EH (cell line): Measurements from ENCODE around the gene VWA7.

Experiments used
- DNase-seq: peaks from one replicate; pipeline ENCODE4 v3.0.0-alpha.2; 2015; ENCODE audit warnings: low read depth

VWA7 gene

DNA sequence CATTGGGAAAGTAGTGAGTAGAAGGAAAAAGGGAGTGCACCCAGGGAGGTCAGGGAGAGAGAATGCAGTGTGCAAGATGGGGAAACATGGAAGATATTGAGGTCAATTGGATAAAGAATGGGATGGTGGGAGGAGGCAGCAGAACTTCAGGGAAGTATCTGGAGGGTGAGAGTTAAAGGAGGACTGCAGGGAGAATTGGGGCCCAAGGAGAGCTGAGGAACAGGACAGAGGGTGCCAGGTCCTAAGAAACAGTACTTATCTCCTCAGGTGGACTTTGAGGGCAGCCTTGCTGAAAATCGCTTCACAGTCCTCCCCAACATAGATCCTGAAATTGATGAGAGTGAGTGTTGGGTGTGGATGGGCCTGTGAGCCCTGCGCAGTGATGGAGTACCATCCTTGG is 18.8 kb downstream of the VWA7 start:
- no peak for DNase-seq

DNA sequence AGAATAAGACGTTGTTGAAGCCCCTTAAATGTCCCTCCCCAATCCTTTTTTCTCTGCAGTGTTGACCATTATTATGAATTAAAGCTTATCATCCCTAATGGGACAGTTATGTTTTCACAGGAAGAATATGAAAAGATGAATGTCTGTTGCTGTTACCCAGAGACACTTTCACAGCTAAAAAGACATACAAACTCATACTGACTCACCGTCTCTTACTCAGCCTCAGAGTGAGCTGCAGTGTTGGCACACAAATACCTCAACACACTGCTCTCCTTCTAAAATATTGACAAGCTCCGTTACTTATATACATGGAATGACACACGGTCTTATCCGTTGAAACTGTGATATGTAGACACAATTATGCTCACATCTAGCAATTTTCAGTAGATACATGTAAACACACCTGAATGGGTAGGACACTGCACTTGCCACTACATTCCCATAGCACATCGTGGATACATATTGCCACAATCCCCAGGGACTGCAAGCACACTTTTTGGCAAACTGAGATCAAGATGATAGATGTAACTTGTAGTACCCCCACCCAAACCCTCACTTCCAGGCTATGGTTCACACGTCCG is 24.3 kb downstream of the VWA7 start:
- peak; percentile 77 for DNase-seq

DNA sequence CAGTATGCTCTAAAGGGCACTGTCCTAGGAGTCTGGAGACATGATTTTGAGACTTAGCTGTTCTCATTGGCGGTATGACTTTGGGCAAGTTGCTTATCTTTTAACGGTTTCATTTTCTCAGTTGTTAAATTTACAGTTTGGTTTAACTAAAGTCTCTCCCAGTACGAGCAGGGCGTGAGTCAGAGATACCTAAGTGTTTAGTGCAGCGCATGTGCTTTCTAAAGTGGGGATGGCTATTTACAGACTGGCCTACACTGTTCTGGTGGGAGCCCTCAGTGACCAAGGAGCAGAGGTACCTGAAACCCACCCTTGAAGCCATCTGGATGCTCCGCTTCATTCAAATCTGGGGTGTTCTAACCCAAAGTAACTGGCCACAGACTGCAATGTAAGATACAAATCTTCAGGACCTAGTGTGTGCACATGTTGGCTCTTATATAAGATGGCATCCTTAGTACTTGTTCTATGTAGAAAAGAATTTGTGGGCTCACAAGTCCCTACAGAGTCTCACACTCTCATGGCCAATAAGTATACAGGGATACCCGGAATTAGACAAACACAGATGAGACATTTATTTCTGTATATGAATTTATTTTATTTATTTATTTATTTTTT is 26.6 kb downstream of the VWA7 start:
- peak; percentile 67 for DNase-seq

DNA sequence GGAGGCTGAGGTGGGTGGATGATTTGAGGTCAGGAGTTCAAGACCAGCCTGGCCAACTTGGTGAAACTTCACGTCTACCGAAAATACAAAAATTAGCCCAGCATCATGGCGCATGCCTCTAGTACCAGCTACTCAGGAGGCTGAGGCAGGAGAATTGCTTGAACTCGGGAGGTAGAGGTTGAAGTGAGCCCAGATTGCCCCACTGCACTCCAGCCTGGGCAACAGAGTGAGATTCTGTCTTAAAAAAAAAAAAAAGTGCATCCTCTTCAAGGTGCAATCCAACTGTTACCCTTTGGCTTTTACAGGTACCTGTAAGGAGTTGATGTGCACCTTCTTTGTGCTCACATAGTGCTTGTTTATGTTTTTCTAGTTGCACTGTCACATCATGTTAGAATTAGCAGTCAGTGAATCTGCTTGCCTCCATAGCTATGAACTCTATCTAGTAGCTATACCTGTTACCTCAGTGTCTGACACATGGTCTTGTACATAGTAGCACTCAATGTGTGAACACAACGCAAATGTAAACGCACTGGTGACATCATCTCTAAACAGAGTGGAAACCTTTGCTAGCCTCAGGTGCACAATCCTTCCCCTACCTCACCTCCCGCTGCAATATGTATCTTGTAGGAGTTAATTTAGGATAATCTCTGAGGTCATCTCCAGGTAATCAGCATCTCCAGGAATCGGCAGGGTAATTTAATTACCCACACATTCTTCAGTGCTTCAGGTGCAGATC is 27.7 kb downstream of the VWA7 start:
- DNase-seq = no peak

DNA sequence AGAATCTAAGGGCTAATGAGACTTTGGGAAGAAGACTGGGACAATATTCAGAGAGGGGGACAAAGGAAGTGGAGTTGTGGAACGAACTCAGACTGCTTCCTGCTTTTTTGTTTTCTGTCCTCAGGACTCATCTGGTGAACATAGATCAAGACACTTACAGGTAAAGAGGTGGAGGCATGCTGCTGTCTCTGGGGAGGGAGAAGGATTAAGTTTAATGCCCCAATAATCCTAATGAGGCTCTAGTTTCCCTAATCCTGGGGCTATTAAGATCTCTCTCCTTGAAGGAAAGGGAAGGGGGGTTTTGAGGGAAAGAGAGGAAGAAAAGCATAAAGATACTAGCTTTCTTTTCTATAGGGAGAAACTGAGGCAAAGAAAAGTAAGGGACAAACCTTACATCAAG is 32.7 kb downstream of the VWA7 start:
- no peak for DNase-seq

DNA sequence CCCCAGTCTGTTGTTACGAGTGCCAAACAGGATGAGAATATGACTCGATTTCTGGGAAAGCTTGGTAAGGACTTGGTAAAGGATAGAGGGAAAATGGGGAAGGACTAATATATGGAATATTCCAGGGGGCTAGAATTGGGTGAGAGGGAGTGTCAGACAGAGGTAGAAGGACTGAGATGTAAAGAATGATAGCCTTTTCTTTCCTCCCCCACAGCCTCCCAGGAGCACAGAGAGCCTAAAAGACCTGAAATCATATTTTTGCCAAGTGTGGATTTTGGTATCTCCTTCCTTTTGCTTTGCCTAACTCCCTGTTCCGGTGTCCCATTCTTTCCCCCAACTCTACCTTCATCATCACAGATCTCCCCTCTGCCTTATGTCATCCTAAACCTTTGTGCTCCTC is 34.2 kb downstream of the VWA7 start:
- no peak for DNase-seq

DNA sequence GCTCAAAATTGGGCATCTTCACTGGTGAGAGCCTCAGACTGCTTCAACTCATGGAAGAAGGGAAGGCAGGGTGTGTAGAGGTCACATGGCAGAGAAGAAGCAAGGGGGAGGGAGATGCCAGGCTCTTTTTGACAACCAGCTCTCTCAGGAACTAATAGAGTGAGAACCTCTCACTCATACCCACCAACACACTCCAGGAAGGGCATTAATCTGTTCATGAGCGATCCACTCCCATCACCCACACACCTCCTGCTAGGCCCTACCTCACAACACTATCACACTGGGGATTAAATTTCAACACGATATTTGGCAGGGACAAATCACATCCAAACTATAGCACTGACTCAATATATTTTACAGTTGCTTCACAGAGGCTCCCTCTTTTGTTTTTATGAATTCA is 35.3 kb downstream of the VWA7 start:
- DNase-seq = no peak

DNA sequence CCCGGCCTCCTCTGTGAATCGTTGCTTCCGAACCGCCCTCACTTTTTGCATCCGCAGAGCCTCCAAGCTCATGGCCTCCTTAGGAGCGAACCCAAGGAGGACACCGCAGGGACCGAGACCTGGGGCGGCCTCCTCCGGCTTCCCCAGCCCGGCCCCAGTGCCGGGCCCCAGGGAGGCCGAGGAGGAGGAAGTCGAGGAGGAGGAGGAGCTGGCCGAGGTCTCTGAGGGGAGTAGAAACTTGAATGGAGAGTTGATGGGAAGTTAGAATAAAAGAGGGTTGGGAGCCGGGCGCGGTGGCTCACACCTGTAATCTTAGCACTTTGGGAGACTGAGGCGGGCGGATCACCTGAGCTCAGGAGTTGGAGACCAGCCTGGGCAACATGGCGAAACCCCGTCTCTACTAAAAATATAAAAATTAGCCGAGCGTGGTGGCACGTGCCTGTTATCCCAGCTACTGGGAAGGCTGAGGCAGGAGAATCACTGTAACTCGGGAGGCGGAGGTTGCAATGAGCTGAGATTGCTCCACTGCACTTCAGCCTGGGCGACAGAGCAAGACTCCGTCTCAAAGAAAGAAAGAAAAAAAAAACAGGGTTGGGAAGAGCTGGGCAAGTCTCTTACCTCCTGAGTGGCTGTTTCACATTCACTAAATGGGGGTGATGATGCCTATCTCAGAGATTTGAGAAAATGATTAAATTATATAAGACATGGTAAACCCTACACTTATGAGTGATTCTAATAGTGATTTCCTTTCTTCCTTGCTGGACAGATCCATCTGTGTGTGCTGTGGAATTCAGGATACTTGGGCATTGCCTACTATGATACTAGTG is 36.5 kb downstream of the VWA7 start:
- DNase-seq = no peak

DNA sequence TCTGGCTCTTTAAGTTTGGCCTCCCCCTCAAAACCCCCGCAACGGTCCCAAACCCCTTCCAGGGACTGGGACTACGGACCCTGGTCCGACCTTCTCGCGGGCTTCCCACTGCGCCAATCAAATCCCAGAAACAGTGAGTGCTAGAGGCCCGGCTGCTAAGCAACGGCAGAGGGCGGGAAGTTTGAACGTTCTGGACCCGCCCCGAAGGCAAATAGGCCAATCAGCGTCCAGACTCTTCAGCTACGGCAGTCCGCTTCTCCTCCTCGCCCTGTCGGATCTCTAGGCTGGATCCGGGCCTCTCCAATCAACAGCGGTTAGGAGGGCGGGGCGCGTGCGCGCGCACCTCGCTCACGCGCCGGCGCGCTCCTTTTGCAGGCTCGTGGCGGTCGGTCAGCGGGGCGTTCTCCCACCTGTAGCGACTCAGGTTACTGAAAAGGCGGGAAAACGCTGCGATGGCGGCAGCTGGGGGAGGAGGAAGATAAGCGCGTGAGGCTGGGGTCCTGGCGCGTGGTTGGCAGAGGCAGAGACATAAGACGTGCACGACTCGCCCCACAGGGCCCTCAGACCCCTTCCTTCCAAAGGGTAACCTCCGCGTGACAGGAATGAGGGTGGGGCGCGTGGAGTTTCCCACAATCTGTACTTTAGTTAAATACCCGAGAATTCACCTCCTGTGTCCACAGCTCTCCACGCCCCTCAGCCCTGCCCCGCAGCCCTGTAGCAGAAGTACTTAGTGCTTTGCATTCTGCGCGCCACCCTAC is 37.3 kb downstream of the VWA7 start, which contains the start of gene MSH5:
MSH5 (plus strand) TSS at position 367 of the 758 bp plus-strand sequence. CDS start 462 bp downstream, outside the sequence.
- DNase-seq = peak; percentile 100

DNA sequence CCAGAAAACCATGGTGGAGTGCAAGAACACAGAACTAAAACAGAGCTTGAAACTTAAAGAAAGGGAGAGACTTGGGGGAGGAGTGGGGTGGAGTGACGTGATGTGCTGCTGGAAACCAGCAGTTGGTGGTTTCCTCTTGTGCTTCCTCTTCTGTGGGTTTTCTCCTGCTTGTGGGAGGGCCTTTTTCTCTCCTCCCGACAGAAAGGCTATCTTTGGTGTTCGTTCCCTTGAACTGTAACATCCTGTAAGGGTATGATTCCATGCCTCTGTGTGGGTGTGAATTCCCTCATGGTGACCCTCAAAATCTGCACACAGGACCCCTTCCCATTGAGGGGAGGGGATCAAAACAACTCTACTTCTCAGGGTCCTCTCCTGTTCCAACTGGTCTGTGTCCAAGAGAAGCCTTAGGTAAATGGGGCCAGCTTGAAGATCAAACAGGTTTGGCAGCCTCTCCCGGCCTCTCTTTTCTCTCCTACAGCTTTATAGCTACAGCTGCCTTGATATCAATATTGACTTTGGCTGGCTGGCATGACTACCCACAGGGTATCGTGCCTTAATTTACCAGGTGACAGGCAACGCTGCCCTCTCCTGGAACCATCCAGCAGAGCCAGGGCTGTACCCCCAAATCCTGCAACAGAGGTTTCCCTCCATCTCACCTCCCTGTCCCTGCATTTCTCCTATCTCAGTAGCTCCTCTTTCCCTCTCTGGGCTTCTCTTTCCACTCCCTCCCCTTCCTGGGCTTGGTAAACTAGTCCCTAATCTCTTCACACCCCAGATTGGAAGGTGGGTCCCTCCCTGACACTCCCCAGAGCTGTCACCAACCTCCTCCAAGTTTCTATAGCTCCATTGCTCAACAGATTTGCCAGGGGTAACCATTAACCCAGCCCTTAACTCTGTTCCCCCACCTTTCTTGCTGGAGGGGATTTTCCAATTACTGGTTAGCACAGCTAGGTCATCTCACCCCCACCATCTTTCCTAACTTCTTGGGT is 38.8 kb downstream of the VWA7 start:
- peak; percentile 87 for DNase-seq

DNA sequence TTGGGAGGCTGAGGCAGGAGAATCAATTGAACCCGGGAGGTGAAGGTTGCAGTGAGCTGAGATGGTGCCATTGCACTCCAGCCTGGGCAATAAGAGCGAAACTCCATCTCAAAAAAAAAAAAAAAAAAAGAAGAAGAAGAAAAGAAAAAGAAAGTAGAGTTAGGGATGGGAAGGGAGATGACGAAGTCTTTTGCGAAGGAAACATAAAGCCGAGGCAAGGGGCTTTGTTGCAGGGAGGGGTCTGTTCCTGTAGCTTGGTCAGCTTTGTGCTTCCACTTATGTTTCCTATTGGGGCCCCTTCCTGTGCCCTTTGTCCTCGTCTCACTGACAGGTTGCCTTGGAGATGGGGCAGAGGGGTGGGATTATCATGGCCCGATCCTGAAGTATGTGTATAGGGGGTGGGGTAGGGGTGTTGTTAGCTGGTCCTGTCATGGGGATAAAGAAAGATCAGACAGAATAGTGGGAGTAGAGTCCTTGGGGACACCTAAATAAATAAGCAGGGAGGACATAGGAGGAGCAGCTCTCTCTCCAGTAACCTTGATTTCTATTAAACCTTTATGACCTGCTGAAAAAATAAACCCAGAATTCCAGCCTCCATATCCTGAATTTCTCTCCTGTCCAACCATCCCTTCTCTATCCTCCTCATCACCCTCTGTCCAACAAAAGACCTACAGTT is 39.7 kb downstream of the VWA7 start:
- DNase-seq = no peak

DNA sequence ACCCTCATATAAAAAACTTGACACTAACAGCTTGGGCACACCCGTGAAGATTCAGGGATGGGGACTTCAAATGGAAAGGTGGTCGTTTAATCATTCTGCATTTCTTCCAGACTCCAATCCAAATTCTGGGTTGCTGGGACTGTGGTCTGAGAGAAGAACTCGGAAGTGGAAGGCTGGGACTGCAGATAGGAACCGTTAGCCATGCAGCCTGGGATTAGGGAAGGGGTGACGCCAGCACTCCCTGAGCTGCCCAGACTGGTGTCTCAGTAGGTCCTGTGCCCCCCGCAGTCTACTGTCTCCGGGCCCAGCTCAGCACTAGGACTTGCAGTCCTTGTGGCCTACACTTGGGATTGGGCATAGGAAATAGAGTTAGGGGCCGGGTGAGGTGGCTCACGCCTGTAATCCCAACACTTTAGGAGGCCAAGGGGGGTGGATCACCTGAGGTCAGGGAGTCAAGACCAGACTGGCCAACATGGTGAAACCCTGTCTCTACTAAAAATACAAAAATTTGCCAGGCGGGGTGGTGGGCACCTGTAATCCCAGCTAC is 40.3 kb downstream of the VWA7 start:
- DNase-seq = no peak

DNA sequence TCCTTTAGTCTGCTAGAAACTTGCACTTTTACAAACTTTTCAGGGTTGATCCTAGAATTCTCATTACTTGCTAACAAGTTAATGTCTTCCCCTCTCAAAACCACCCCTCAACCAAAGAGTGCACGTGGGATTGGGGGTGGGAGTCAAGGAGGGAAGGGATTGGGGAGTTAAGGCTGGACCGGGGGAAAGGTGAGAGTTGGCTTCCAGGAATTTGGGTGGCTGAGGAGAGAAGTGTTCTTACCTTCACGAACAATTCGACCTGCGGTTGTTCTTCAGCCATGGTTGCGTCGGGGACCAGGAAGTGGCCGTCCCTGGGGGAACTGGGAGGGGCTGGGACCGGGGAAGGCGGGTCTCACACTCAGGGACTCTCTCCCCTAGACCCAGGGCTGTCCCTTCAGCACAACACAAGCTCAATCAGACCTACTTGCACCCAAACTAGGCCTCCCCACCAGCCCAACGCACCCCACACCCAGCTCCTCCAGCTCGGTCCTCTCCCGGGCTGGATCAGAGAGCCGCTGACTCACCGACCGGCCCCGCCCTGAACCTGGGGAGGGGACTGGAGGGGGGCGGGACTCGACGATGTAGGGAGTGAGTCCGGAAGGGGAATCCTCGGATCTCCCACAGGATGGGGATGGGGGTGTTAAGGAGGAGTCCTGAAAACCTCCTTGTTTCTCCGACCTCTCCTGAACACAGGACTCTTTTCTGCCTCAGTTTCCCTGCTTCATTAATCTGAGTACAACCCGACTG is 40.9 kb downstream of the VWA7 start, which contains the start of gene CLIC1:
CLIC1 (minus strand) TSS at position 510 of the 747 bp plus-strand sequence; CDS start at position 280, 230 bp downstream.
- DNase-seq = peak; percentile 89

DNA sequence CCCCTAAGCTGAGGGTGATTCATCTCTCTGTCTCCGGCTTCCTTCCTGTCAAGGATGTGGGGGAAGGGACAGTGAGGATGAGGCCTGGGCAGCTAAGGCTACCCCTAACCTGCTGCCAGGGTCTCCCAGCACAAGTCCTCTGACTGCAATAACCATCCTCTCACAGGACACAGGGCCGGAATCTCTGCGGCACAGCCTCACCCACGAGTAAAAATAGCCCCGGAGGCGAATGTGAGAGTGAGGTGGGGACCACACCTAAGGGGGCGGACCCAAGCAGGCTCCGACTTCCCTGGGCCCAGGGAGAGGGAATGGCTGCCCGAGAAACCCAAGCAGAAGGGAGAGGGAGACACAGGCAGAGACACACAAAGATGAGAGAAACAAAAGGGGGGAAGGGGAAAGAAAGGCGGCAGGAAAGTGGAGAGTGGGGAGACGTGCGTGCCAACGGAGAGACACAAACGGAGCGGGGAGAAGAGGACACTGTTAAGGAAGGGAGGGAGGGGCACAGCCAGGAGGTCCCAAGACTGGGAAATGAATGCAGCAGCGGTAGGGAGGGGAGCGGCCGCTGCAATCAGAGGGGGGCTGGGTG is 42.2 kb downstream of the VWA7 start:
- DNase-seq = peak; percentile 87

DNA sequence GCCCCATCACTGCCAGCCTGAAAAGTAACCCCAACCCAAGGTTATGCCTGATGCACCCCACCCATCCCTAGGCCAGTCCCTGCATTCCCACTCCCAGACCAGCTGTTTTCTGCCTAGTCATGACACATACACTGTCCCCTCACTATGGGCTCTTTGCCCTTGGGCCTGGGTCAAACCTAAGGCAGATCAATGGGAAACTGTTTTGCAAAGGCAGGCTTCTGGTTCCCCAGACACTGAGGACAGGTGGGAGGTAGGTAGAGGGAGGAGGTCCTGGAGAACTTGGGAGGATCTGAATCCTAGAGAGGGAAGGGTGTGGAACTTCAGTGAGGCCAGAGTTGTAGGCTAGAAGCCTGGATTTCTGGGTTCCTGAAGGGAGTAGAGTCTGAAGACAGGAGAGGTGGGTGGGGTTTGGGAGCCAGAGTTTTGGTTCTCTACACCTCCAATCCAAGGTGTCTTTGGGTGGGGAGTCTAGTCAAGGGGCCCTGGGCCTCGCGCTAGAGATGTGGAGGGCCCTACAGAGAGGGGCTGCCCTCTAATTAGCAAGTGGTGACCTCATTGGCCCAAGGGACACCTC is 42.8 kb downstream of the VWA7 start:
- DNase-seq = no peak

DNA sequence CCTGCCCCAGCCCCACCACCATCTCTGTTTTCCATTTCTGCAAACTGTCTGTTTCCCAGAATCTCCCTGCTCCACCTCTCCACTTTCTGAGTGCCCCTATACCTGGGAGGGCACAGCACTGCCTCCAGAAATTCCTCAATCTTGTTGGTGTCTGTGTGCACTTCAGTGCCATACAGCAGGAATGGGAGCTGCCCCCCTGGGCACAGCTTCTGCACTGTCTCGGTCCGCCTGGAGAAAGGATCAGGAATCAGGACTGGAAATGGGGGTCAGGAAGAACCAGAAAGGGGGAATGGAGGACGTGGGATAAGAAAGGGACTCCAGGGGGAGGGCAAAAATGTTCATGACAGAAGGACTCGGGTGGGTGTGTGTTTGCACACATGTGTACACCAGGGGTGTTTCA is 43.4 kb downstream of the VWA7 start:
- DNase-seq = no peak

DNA sequence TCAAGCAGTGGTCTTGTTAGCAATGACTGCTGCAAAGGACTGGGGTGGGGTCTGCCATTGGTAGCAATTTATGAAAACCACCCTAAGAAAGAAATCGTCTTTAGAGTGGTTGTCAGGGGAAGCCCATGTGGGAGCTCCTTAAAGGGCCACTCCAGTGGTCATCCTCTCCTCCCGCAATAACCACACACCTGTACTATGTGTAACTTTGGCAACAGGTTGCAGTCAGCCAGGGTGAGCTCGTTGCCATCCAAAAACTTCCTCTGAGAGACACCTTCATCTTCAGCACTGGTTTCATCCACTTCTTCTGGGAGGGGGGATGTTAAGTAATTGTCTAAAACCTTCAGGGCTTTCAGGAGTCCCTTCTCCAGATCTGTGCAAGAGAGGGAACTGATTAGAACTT is 45.1 kb downstream of the VWA7 start:
- DNase-seq = no peak

DNA sequence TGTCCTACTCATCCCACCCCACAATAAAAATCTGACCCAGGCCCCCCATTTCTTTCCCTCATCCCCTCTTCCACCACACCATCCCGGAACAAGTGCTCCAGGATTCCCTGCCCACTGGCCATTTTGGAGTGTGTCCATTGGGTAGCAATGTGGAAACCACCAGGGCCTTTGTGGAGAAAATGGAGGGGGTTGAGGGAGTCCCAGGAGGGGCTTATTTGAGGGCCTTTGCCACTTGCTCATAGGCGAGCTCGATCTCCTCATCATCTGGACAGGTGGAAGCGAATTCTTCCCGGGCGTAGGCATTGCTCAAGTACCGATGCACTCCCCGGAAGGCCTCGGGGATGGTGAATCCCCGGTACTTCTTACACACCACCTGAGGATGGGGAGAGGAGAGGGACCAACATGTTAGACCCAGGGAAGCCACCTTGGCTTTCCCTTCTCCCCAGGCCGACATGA is 46.5 kb downstream of the VWA7 start:
- no peak for DNase-seq
